ENCODE data around the gene ELOVL2. TPM values are rescaled to one million over a fixed set of nuclear protein-coding genes. Genes with fewer than 3 reads are reported as not detected.

The ELOVL2 gene
- total RNA-seq, 4 donors from 2014 or later: 0.40 to 0.87 (median 0.62) TPM; not detected in 1

- Histone ChIP-seq H3K27ac (no peak overlapping the region), H3K36me3 (no peaks in the 10 kb centered on the region), H3K27me3 (no peaks in the 10 kb centered on the region), H3K4me3 (no peak overlapping the region), H3K9me3 (no peaks in the 10 kb centered on the region), H3K4me1 (peaks cover 0 to under 1% (median 0%) of the 10 kb centered on the region in 3 donors)
- ATAC-seq: no peak
- no peak for TF ChIP-seq POLR2A (IDR thresholded peaks at IDR 0.05)
- TF ChIP-seq, protein P1, sequence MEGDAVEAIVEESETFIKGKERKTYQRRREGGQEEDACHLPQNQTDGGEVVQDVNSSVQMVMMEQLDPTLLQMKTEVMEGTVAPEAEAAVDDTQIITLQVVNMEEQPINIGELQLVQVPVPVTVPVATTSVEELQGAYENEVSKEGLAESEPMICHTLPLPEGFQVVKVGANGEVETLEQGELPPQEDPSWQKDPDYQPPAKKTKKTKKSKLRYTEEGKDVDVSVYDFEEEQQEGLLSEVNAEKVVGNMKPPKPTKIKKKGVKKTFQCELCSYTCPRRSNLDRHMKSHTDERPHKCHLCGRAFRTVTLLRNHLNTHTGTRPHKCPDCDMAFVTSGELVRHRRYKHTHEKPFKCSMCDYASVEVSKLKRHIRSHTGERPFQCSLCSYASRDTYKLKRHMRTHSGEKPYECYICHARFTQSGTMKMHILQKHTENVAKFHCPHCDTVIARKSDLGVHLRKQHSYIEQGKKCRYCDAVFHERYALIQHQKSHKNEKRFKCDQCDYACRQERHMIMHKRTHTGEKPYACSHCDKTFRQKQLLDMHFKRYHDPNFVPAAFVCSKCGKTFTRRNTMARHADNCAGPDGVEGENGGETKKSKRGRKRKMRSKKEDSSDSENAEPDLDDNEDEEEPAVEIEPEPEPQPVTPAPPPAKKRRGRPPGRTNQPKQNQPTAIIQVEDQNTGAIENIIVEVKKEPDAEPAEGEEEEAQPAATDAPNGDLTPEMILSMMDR (IDR thresholded peaks at IDR 0.05): no peak
- TF ChIP-seq EP300 (IDR thresholded peaks at IDR 0.05): no peak
- no peak for TF ChIP-seq POLR2AphosphoS5 (IDR thresholded peaks at IDR 0.05)
- 67 to 76% methylated on average over 6 of the region's 6 CpGs for WGBS, 2 donors (ENCODE audit: low coverage in 1 of 2)
These were observed 86.7 kb downstream of the ELOVL2 start for GRCh38 chr6:10957414-10957886.

GRCh38 chr6:10956776-10957175 lies 87.3 kb downstream of the ELOVL2 start:
- H3K27me3 ChIP-seq: no peaks in the 10 kb centered on the region
- peaks cover 0 to 7% (median 0%) of the 10 kb centered on the region in 3 donors for H3K4me1 ChIP-seq
- TF ChIP-seq POLR2A (IDR thresholded peaks at IDR 0.05): no peak
- TF ChIP-seq, protein P1 (IDR thresholded peaks at IDR 0.05): no peak
- TF ChIP-seq EP300 (IDR thresholded peaks at IDR 0.05): no peak
- TF ChIP-seq POLR2AphosphoS5 (IDR thresholded peaks at IDR 0.05): no peak
- no peaks in the 10 kb centered on the region for H3K9me3 ChIP-seq
- no peak overlapping the region for H3K27ac ChIP-seq
- no peak for ATAC-seq
- H3K4me3 ChIP-seq: no peak overlapping the region
- H3K36me3 ChIP-seq: no peaks in the 10 kb centered on the region

GRCh38 chr6:10954590-10955010 lies 89.5 kb downstream of the ELOVL2 start:
- Histone ChIP-seq H3K27ac (no peak overlapping the region), H3K36me3 (no peaks in the 10 kb centered on the region), H3K4me1 (peaks cover 0 to 12% (median 0%) of the 10 kb centered on the region in 3 donors), H3K9me3 (no peaks in the 10 kb centered on the region), H3K4me3 (no peak overlapping the region), H3K27me3 (no peaks in the 10 kb centered on the region)
- no peak for TF ChIP-seq EP300 (IDR thresholded peaks at IDR 0.05)
- TF ChIP-seq, protein P1 (IDR thresholded peaks at IDR 0.05): peak in 2 of 4 experiments; percentile 40 to 64
- WGBS, 2 donors (ENCODE audit: low coverage in 1 of 2): 27 to 37% methylated on average over 10 to 13 of the region's 15 CpGs
- no peak for ATAC-seq

GRCh38 chr6:10951675-10952282 lies 92.3 kb downstream of the ELOVL2 start:
- Histone ChIP-seq H3K9me3 (no peaks in the 10 kb centered on the region), H3K36me3 (no peaks in the 10 kb centered on the region), H3K4me1 (peaks cover 0 to 12% (median 0%) of the 10 kb centered on the region in 3 donors), H3K4me3 (no peak overlapping the region), H3K27ac (no peak overlapping the region), H3K27me3 (no peaks in the 10 kb centered on the region)
- TF ChIP-seq EP300 (IDR thresholded peaks at IDR 0.05): no peak
- TF ChIP-seq, protein P1 (IDR thresholded peaks at IDR 0.05): peak in 3 of 4 experiments; percentile 32 to 53 (median 45)
- no peak for TF ChIP-seq POLR2A (IDR thresholded peaks at IDR 0.05)
- no peak for TF ChIP-seq POLR2AphosphoS5 (IDR thresholded peaks at IDR 0.05)
- 11 to 23% methylated on average over 6 of the region's 6 CpGs for WGBS, 2 donors (ENCODE audit: low coverage in 1 of 2)
- no peak for ATAC-seq
